Measurements from ENCODE around the gene C12orf43.

- TF ChIP-seq CTCF (IDR thresholded peaks at IDR 0.05; ENCODE audit: low read depth, low read length) (no peak), POLR2A (IDR thresholded peaks at IDR 0.05; ENCODE audit: extremely low read depth, insufficient read length) (no peak), MYC (IDR thresholded peaks at IDR 0.05; ENCODE audit: low read depth, low read length) (no peak)
Observed at GRCh38 chr12:120992989-120993388, 23.3 kb downstream of the C12orf43 start.
